Effector memory CD8-positive, alpha-beta T cell (primary cell): ENCODE data around the gene ZNF254.
"Not testable (repeated sequence)": the region's sequence is repeated elsewhere in the genome, so short reads cannot be mapped to it uniquely, and the experiment has no call there.

Source experiments
- ATAC-seq: fragments of 150-1000 bp; cut with Tn5 transposase; replicated peaks from 2 replicates; pipeline ENCODE4 v1.10.0; 2021; ENCODE audit warnings: mild to moderate bottlenecking, moderate library complexity
- DNase-seq, 3 experiments: peaks; one replicate each; pipeline ENCODE4 v3.0.0; 2021
- H3K27ac Mint-ChIP-seq, 2 donors: one replicate each; pipeline ENCODE4 v1.8.0; 2022; ENCODE audit warnings: mild to moderate bottlenecking in 2 of 2, mixed read lengths in 2 of 2, moderate library complexity in 2 of 2
- H3K27me3 Mint-ChIP-seq, 2 donors: one replicate each; pipeline ENCODE4 v1.8.0; 2022; ENCODE audit warnings: mixed read lengths in 2 of 2
- H3K36me3 Mint-ChIP-seq: one replicate; pipeline ENCODE4 v1.8.0; 2022; ENCODE audit warnings: mild to moderate bottlenecking, moderate library complexity, mixed read lengths; ENCODE audit not compliant: insufficient read depth
- H3K4me1 Mint-ChIP-seq, 2 donors: one replicate each; pipeline ENCODE4 v1.8.0; 2022; ENCODE audit warnings: low read depth in 2 of 2, mixed read lengths in 2 of 2
- H3K4me3 Mint-ChIP-seq, 2 donors: one replicate each; pipeline ENCODE4 v1.8.0; 2022; ENCODE audit warnings: mild to moderate bottlenecking in 2 of 2, mixed read lengths in 2 of 2, moderate library complexity in 2 of 2
- H3K9me3 Mint-ChIP-seq, 2 donors: one replicate each; pipeline ENCODE4 v1.8.0; 2022; ENCODE audit warnings: mixed read lengths in 2 of 2

ZNF254 gene

GRCh38 chr19:24081056-24081455 is 5.9 kb upstream of the ZNF254 start:
- H3K27ac Mint-ChIP-seq: no peak overlapping the region
- ATAC-seq (no peak), DNase-seq (no peak)
- no peaks in the 10 kb centered on the region for H3K9me3 Mint-ChIP-seq
- H3K27me3 Mint-ChIP-seq: no peaks in the 10 kb centered on the region
- no peak overlapping the region for H3K4me3 Mint-ChIP-seq
- H3K4me1 Mint-ChIP-seq: peaks cover 0 to 5% of the 10 kb centered on the region in 2 donors
- peaks cover 3% of the 10 kb centered on the region for H3K36me3 Mint-ChIP-seq

DNA sequence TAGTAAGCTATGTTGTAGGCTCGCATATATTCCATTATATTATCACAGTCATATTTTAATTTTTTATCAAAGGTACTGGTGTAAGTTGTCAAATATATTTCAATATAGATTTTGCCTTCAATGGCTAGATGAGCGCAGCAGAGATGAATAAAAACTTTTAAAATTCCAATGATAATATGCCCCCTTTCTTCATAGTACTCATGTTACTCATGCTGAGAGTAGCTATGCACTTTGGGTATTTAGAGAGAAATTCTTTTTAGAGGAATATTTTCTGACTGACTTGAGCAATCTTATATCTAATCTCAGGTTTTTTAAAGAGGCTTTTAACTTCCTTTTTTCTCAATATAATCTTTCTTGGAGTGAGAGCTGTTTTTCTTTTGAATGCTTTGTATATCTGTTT is 11.4 kb downstream of the ZNF254 start:
- Mint-ChIP-seq H3K36me3 (peaks cover 25% of the 10 kb centered on the region), H3K27me3 (no peaks in the 10 kb centered on the region), H3K27ac (no peak overlapping the region), H3K4me3 (no peak overlapping the region), H3K9me3 (no peaks in the 10 kb centered on the region), H3K4me1 (peaks cover 22 to 52% of the 10 kb centered on the region in 2 donors)
- no peak for ATAC-seq
- DNase-seq: no peak

DNA sequence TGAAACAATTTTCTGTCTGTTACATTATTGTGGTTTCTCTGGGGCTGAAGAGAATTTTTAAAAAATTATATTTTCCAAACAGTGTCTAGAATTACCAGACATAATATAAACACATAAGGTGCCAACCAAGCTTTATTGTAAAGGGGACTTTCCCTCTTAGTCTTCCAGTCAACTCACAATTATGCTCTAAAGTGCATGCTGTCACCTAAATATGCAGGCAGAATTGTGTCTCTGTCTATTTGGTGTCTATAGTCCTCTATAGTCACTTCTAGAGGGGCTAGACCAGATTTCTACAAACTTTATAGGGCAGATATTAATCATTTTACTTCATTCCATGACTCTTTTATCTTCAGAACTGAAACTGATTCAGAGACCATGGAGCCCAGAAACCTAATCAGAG is 12.8 kb downstream of the ZNF254 start:
- peaks cover 15 to 47% of the 10 kb centered on the region in 2 donors for H3K4me1 Mint-ChIP-seq
- peak overlapping the region in 1 of 2 donors; percentile 35 for H3K27ac Mint-ChIP-seq
- no peaks in the 10 kb centered on the region for H3K9me3 Mint-ChIP-seq
- H3K4me3 Mint-ChIP-seq: no peak overlapping the region
- H3K36me3 Mint-ChIP-seq: peaks cover 26% of the 10 kb centered on the region
- H3K27me3 Mint-ChIP-seq: no peaks in the 10 kb centered on the region
- no peak for DNase-seq
- no peak for ATAC-seq

DNA sequence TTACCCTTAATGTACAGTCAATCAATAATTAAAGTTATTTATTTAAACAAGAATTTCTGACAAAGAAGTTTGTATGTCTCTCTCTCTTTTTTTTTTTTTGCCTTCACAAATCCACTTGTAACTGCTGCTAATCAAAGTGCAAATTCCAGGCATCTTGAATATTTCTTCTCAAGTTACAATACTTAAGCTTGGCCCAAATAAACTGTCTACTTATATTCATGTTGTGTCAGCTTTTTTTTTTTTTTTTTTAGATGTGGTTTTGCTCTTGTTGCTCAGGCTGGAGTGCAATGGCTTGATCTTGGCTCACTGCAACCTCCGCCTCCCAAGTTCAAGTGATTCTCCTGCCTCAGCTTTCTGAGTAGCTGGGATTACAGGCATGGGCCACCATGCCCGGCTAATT is 13.6 kb downstream of the ZNF254 start:
- H3K27me3 Mint-ChIP-seq, DNase-seq, H3K9me3 Mint-ChIP-seq, H3K4me3 Mint-ChIP-seq, ATAC-seq: not testable (repeated sequence)
- Mint-ChIP-seq H3K27ac (peak overlapping the region in 1 of 2 donors; percentile 32), H3K4me1 (peaks cover 9 to 45% of the 10 kb centered on the region in 2 donors), H3K36me3 (peaks cover 31% of the 10 kb centered on the region)

DNA sequence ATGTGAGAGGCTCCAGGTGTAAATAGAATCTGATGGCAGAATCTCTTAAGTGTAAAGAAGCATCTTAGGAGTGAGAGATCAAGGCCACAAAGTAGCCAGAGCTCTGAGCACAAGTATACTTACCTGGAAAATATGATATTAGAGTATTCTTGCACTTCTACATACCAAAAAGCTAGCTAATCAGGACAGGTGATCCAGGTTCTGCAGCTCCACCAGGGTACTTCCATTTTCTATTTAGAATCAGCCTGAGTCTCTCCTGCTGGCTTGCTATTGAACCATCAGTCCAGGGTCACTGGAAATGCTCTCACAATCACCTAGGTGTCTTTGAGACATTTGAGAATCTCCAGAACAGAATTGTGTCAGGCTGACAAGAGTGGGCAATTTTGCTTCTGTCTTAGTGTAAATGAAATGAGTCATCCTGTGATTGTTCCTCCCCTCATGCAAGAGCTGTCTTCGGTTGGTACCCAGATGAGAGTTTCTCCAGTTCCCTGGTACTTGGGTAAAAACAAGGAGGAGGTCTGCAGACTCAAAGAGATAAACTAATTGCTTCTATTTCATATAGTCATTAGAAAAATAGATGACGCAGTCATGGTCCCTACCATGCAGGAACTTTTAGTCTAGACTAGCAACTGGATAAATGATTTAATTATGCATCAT is 14.6 kb downstream of the ZNF254 start:
- ATAC-seq (no peak), DNase-seq (no peak)
- H3K4me1 Mint-ChIP-seq: peaks cover 6 to 37% of the 10 kb centered on the region in 2 donors
- H3K9me3 Mint-ChIP-seq: no peaks in the 10 kb centered on the region
- H3K27me3 Mint-ChIP-seq: no peaks in the 10 kb centered on the region
- H3K27ac Mint-ChIP-seq: no peak overlapping the region
- no peak overlapping the region for H3K4me3 Mint-ChIP-seq
- H3K36me3 Mint-ChIP-seq: peaks cover 34% of the 10 kb centered on the region

DNA sequence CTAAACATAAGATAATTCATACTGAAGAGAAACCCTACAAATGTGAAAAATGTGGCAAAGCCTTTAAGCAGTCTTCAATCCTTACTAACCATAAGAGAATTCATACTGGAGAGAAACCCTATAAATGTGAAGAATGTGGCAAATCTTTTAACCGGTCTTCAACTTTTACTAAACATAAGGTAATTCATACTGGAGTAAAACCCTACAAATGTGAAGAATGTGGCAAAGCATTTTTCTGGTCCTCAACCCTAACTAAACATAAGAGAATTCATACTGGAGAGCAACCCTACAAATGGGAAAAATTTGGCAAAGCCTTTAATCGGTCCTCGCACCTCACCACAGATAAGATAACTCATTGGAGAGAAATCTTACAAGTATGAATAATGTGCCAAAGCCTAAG is 40.6 kb downstream of the ZNF254 start:
- ATAC-seq (no peak), DNase-seq (no peak)
- no peaks in the 10 kb centered on the region for H3K27me3 Mint-ChIP-seq
- no peaks in the 10 kb centered on the region for H3K4me1 Mint-ChIP-seq
- H3K9me3 Mint-ChIP-seq: peaks cover 6 to 9% of the 10 kb centered on the region in 2 donors
- no peak overlapping the region for H3K4me3 Mint-ChIP-seq
- peaks cover 19% of the 10 kb centered on the region for H3K36me3 Mint-ChIP-seq
- no peak overlapping the region for H3K27ac Mint-ChIP-seq

DNA sequence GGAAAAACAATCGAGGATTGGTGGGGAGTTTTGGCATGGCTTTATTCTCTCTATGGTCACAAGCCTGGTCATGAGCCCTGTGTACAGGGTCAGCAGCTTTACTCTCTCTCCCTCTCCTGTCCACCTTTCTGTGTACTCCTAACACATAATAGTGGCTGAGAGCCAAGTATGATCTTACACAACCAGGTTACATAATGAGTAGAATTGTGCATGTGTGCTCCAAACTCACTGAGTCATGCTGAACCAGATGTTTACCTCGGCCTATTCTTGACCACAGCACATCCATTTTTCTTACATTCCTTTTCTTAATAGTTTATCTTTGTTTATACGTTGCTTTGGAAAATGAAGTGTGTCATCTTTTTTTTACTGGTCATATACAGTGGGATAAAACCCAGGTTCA is 53.1 kb downstream of the ZNF254 start:
- Mint-ChIP-seq H3K27me3 (no peaks in the 10 kb centered on the region), H3K9me3 (peaks cover 7 to 15% of the 10 kb centered on the region in 2 donors), H3K4me1 (no peaks in the 10 kb centered on the region), H3K36me3 (no peaks in the 10 kb centered on the region), H3K27ac (no peak overlapping the region), H3K4me3 (no peak overlapping the region)
- DNase-seq (no peak), ATAC-seq (no peak)

DNA sequence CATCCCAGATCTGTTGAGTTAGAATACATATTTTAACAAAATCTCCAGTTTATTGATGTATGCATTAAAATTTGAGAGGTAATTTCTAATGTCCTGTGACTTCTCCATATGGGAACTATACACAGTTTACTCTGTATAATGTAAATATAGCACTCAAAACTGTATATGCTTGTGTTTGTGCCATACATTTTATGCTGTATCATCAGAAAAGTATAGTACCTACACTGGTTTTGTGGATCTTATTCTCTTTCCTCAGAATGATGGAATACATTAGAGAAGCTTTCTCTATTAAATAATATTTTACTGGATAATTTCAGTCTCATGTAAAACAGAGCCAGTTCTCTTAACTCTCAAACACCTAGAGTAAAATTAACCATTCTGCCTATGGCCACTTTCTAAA is 53.6 kb downstream of the ZNF254 start:
- no peak for ATAC-seq
- no peak overlapping the region for H3K4me3 Mint-ChIP-seq
- H3K4me1 Mint-ChIP-seq: no peaks in the 10 kb centered on the region
- H3K27ac Mint-ChIP-seq: no peak overlapping the region
- no peaks in the 10 kb centered on the region for H3K36me3 Mint-ChIP-seq
- H3K27me3 Mint-ChIP-seq: no peaks in the 10 kb centered on the region
- H3K9me3 Mint-ChIP-seq: peaks cover 6 to 11% of the 10 kb centered on the region in 2 donors
- no peak for DNase-seq

- H3K27me3 Mint-ChIP-seq: no peaks in the 10 kb centered on the region
- H3K36me3 Mint-ChIP-seq: no peaks in the 10 kb centered on the region
- H3K27ac Mint-ChIP-seq: no peak overlapping the region
- H3K4me3 Mint-ChIP-seq: no peak overlapping the region
- no peak for DNase-seq
- H3K9me3 Mint-ChIP-seq: peaks cover 4 to 6% of the 10 kb centered on the region in 2 donors
- no peak for ATAC-seq
- no peaks in the 10 kb centered on the region for H3K4me1 Mint-ChIP-seq
Measured at GRCh38 chr19:24141612-24142011, 54.6 kb downstream of the ZNF254 start.

GRCh38 chr19:24142771-24143170 is 55.8 kb downstream of the ZNF254 start:
- H3K27me3 Mint-ChIP-seq: no peaks in the 10 kb centered on the region
- H3K27ac Mint-ChIP-seq: no peak overlapping the region
- no peak for ATAC-seq
- H3K9me3 Mint-ChIP-seq: peaks cover 0 to 2% of the 10 kb centered on the region in 2 donors
- no peak for DNase-seq
- no peaks in the 10 kb centered on the region for H3K36me3 Mint-ChIP-seq
- H3K4me3 Mint-ChIP-seq: no peak overlapping the region
- H3K4me1 Mint-ChIP-seq: no peaks in the 10 kb centered on the region

DNA sequence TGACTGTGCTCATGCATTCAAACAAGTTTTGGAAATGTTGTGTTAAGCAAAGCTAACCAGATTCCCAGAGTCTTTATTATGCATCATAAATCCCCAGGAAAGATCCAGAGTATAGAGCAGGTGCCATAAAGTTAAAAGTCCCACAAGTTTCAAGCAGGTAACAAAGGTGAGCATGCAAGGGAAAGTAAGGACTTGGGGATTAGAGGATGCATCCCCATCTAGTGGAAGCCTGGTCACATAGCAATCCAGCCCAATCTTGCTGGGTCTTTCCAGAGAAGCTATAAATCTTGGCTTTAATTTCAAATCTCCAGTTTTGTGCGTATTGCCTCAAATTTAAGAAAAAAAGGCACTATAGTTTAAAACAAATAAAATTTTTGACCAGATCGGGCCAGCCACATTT is 72.7 kb downstream of the ZNF254 start:
- no peak for ATAC-seq
- no peaks in the 10 kb centered on the region for H3K27me3 Mint-ChIP-seq
- H3K4me1 Mint-ChIP-seq: no peaks in the 10 kb centered on the region
- no peak overlapping the region for H3K4me3 Mint-ChIP-seq
- H3K27ac Mint-ChIP-seq: no peak overlapping the region
- H3K36me3 Mint-ChIP-seq: no peaks in the 10 kb centered on the region
- H3K9me3 Mint-ChIP-seq: peaks cover 16 to 33% of the 10 kb centered on the region in 2 donors
- DNase-seq: no peak

GRCh38 chr19:24166055-24166454 is 79.1 kb downstream of the ZNF254 start:
- DNase-seq (no peak), ATAC-seq (no peak)
- Mint-ChIP-seq H3K9me3 (peaks cover 16 to 28% of the 10 kb centered on the region in 2 donors), H3K4me1 (no peaks in the 10 kb centered on the region), H3K27ac (no peak overlapping the region), H3K27me3 (no peaks in the 10 kb centered on the region), H3K36me3 (no peaks in the 10 kb centered on the region), H3K4me3 (no peak overlapping the region)

GRCh38 chr19:24173882-24174281 is 86.9 kb downstream of the ZNF254 start:
- DNase-seq (no peak), ATAC-seq (no peak)
- Mint-ChIP-seq H3K9me3 (peaks cover 0 to 9% of the 10 kb centered on the region in 2 donors), H3K27me3 (no peaks in the 10 kb centered on the region), H3K36me3 (no peaks in the 10 kb centered on the region), H3K4me3 (no peak overlapping the region), H3K27ac (no peak overlapping the region), H3K4me1 (no peaks in the 10 kb centered on the region)

DNA sequence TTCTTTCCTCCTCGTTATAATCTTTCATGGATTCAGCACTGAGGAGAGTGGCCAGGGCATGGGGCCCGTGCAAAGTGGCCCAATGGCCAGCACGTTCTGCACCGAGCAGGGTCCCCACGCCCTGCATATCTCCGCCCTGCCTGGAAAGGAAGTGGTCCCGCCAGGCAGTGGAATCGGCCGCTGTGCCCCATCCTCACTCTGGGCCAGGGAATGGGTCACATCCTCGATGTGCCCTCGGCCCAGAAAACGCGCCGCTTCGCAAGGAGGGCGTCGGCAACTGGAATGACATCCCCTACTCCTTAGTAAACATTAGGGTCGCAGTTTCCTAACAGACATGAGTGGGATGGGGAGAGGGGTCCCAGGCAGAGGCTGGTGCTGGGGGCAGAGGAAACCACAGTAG is 90.7 kb downstream of the ZNF254 start:
- Mint-ChIP-seq H3K36me3 (no peaks in the 10 kb centered on the region), H3K4me3 (no peak overlapping the region), H3K27ac (no peak overlapping the region), H3K27me3 (peaks cover 0 to 8% of the 10 kb centered on the region in 2 donors), H3K9me3 (peaks cover 0 to 15% of the 10 kb centered on the region in 2 donors), H3K4me1 (no peaks in the 10 kb centered on the region)
- no peak for ATAC-seq
- DNase-seq: no peak
